ENCODE data around the gene CRX.
"Not testable (repeated sequence)": the region's sequence is repeated elsewhere in the genome, so short reads cannot be mapped to it uniquely, and the experiment has no call there.

Gene CRX

DNA sequence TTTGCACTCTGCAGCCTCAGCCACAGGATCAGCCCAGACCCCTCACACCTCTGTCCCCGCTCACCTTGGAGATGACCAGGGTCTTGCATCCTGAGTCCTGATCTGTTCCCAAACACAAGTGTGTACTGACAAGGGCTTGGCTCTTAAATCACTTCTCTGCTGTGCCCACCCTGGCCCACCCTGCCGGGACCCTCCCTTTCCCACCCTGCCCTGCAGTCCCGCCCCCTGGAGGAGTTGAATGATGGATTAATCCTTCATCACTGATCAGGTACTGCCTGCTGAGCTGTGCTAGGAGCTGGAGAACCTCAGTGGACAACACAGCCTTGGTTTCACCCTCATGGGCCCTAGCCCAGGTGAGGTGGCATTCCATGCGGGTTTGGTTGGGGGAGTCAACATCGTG, 17.3 kb upstream of the CRX start, which contains the start of gene TPRX1:
TSS of gene TPRX1 (minus strand) at position 101 of the 400 bp plus-strand sequence. CDS start at position 89, 12 bp downstream.
- DNase-seq, result not testable (repeated sequence)

DNA sequence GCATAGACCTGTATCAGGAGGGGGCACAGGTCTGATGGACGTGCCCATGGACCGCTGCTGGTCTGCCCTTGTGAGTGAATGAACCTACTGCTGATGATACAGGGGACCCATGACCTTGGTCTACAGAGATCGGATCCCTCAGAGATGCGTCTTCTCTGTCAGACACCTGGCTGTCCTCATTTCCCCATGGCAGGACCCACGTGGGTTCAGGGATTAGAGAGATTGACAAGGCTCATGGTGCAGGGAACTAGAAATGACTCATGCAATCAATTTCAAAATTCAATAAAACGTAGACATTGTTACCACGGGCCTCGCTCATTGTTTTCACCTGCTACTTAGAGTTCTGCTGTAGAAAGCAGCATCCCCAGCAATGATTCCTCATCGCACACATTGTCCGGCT, 16.4 kb upstream of the CRX start:
- DNase-seq, result no peak

DNA sequence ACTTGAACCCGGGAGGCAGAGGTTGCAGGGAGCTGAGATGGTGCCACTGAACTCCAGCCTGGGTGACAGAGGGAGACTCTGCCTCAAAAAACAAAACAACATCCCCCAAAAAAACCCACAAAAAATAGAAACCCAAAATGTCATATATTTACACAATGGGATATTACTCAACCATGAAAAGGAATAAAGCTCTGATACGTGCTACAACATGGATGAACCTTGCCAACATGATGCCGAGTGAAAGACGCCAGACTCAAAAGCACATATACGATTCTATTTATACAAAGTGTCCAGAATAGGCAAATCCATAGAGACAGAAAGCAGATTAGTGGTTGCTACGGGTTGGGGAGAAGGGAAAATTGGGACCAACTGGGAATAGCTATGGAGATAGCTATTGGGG, 15.3 kb upstream of the CRX start:
- DNase-seq, result no peak

DNA sequence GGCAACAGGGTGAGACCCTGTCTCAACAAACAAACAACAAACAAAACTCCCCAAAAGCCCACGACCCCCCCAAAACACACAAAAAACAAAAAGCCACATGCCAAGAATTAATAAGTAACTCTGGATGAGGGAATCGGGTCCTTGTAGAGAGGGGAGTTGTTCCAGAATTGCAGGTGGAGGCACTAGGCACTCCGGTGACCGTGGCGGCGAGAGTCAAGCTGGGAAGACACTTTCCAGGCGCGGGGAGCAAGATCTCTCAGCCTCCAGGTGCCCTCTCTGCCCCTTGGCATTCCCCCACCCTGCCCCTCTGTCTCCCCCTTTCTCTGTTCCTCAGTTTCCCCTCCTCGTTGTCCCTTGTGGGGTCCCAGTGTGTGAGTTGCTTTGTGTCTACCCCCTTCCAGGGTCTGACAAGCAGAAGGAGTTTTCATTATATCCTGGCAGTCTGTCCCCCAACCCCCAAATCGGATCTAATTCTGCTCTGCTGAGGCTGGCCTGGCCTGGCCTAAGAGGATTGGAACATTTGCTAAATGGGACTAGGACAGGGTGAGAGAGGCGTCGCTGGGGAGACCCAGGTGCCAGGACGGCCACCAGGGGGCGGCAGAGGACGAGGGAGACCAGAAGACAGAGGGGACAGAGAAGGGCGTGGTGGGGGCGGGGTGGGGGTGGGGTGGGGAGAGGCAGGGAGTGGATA, 8.3 kb upstream of the CRX start:
- peak; percentile 28 for DNase-seq

DNA sequence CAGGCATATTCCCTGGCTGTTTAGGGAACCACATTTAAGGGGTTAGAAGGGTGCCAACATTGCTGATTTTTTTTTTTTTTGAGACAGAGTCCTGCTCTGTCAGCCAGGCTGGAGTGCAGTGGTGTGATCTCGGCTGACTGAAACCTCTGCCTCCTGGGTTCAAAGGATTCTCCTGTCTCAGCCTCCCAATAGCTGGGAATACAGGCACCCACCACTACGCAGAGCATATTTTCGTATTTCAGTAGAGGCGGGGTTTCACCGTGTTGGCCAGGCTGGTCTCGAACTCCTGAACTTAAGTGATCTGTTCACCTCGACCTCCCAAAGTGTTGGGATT, 7.8 kb upstream of the CRX start:
- no peak for DNase-seq

DNA sequence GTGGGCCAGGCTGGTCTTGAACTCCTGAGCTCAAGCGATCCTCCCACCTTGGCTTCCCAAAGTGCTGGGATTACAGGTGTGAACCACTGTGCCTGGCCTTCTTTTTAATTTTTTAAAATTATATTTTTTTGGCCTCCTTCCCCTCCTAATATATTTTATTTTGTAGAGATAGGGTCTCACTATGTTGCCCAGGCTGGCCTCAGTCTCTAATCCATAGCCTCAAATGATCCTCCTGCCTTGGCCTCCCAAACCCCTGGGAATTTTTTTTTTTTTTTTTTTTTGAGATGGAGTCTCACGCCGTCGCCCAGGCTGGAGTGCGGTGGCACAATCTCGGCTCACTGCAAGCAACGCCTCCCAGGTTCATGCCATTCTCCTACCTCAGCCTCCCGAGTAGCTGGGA, 5.5 kb upstream of the CRX start:
- not testable (repeated sequence) for DNase-seq

DNA sequence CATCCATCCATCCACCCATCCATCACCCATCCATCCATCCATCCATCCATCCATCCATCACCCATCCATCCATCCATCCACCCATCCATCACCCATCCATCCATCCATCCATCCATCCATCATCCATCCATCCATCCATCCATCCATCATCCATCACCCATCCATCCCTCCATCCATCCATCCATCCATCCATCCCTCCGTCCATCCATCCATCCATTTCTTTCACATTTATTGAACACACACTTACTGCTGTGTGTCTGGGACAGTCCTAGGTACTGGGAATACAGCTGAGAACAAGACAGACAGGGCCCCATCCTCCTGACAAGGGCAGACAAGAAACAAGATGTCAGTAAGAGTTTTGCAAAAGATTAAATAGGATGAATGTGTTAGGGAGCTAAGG, 3.5 kb upstream of the CRX start:
- not testable (repeated sequence) for DNase-seq

DNA sequence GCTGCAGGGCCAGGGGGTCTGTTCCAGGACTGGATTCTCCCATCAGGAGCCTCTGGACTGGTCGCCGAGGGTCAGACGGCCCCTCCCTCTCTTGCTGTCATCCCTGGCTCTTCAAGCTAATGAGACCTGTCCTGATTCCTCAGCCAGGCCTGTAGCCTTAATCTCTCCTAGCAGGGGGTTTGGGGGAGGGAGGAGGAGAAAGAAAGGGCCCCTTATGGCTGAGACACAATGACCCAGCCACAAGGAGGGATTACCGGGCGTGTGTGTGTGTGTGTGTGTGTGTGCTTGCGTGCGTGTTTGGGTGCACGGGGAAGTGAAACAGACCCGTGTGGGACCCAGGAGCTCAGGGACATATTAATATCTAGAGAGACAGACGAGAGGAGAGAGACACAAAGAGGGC, 1.9 kb upstream of the CRX start:
- no peak for DNase-seq

DNA sequence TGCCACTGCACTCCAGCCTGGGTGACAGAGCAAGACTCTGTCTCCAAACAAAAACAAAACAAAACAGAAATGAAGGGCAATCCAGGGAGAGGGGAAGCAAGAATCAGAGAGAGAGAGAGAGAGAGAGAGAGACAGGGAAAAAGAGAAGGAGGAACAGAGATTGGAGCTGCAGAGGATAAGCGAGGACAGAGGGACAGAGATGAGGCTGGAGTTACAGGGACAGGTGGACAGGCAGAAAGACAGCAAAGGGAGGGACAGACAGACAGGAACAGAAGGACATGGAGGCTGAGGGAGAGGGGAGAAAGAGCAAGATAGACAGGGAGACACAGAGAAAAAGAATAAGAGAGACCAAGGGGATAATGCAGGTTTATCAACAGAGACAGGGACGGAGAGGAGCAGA, 1.3 kb upstream of the CRX start:
- DNase-seq, result no peak

DNA sequence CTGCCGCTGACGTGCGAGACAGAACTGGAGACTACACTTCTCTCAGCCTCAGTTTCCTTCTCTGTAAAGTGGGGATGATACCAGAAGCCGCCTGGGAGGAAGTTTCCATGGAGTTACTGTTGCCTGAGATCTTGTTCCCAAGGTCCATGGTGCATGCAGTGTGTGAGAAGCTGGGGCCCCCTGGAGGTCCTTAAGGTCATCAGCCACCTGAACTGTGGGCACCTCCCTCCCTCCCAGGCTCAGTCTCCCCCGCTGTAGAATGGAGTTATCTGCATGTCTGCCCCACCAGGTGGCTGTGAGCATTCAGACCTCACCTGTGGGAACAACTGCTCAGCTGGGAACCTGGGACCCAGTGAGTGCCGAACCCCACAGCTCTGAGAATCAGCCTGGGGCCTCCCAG, 2.7 kb downstream of the CRX start:
- DNase-seq, result no peak

DNA sequence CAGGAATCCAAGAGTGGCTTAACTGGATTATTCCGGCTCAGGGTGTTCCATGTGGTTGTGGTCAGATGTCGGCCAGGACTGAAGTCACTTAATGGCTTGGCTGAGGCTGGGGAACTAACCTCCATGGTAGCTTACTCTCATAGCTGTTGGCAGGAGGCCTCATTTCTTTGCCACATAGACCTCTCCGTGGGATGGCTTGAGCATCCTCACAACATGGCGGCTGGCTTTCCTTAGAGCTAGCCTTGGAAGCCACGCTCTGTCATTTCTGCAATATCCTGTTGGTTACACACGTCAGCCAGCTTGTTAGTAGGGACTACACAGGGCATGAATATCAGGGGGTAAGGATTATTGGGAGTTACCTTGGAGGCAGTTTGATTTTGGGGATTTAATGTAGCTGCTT, 5.1 kb downstream of the CRX start:
- DNase-seq, result no peak

DNA sequence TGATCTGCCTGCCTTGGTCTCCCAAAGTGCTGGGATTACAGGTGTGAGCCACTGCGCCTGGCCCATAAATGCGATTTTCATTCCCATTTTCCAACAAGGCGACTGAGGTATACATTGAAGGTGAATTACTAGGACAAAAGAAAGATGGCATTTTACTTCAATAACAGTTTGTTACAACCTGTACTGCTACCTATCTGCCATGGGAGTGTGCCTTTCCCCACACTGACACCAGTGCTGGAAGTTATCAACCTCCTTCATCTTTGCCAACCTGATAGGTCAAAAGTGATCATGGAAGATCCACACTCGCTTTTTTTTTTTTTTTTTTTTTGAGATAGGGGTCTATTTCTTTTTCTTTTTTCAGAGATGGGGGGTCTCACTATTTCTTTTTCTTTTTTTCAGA, 11.0 kb downstream of the CRX start:
- no peak for DNase-seq

DNA sequence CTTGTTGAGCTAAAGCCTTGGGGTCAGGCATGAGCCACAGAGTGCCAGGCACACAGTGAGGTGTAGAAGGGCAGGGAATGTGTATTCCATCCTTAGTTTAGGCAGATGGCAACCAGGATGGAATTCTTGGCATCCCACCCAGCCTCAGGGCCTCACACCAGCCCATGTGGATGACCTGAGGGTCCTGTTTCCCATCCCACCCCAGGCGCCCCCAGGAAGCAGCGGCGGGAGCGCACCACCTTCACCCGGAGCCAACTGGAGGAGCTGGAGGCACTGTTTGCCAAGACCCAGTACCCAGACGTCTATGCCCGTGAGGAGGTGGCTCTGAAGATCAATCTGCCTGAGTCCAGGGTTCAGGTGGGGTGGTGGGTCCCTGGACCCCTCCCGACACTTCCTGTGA, 14.3 kb downstream of the CRX start:
- no peak for DNase-seq

DNA sequence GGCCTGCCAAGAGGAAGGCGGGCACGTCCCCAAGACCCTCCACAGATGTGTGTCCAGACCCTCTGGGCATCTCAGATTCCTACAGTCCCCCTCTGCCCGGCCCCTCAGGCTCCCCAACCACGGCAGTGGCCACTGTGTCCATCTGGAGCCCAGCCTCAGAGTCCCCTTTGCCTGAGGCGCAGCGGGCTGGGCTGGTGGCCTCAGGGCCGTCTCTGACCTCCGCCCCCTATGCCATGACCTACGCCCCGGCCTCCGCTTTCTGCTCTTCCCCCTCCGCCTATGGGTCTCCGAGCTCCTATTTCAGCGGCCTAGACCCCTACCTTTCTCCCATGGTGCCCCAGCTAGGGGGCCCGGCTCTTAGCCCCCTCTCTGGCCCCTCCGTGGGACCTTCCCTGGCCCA, 17.7 kb downstream of the CRX start:
- DNase-seq, result no peak

DNA sequence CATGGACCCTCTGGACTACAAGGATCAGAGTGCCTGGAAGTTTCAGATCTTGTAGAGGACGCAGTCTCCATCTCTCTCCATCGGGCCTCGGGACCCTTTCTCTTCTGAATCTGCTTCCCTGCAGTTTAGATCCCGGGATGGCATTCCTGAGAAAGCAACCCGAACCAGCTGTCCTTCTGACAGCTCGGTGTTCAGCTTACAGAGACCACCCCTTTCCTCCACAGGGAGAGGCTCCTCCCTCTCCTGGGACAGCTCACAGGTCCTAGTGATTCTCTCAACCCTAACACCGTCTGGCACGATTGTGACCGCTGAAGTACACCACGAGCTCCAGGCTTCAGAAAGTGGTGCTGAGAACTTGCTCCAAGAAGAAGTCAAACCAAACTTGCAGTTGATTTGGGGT, 18.2 kb downstream of the CRX start:
- DNase-seq, result no peak

DNA sequence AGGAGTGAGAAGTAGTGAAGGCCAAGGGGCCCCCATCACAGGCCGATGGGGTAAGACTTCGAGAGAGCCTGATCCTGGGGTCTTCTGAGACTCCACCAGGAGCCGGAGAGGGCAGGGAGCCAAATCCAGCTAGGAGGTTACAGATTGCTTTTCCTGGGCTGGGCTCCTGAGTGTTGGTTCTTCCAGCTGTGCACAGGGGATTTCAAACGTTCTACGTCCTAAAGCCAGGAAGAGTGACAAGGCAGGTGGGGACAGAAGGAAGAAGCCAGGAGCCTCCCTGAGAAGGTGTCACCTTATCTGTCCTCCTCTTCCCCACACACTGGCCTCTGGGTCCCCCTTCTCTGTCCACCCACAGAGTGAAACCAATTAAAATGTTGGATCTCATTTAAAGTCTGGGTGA, 21.2 kb downstream of the CRX start:
- no peak for DNase-seq

DNA sequence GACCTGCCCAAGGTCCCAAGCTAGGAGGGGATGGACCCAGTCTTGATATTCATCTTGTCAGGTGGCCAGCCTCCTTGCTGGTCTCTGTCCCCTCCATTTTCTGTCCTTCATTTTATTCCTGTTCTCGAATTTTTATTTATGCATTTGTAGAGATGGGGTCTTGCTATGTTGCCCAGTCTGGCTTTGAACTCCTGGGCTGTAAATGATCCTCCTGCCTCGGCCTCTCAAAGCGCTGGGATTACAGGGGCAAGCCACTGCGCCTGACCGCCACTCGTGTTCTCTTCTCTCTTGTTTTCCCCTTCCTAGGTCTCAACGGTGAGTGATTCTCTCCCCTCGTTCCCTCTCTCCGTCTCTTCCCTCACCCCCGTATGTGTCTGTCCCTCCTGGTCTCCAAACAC, 26.7 kb downstream of the CRX start:
- no peak for DNase-seq

DNA sequence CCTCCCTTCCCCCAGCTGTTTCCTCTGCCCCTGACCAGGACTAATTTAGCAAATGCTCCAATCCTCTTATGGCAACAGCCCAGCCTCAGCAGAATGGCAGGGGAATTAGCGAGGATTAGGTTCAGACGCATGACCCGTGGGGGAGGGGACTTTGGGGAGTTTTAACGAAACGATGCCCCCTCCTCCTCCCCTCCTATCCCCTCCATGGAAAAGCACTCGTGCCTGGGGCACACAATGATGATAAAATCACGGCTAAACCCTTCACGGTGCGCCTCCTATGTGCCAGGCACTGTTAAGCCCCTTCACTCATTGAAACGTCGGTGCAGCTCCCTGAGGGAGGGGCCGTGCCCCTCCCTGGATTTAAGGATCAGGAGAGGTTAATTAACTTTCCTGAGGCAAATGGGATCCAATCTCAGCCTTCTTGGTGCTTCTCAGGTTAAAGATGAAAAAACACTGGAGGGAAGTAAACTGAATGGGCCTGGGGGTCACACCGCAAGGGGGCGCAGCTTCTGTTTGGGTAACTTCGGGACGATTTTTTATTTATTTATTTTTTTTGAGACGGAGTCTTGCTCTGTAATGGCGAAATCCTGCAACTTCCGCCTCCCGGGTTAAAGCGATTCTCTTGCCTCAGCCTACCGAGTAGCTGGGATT, 27.2 kb downstream of the CRX start:
- DNase-seq, result no peak

DNA sequence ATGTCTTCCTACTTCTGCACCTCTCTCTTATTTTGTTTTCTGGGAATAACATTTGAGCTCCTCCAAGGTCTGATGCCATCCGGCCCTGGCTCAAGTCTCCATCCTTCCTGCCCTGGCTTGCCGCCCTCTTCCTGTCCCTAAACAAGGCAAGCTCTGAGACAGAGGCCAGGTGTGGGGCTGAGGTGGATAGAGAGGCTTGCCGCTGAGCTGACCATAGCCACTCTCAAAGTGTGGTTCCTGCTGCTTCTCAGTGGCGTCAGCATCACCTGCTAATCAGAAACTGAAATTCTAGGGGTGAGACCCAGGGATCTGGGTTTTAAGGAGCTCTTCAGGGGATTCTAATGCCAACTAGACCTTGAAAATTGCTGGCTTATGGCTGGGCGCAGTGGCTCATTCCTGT, 31.3 kb downstream of the CRX start:
- DNase-seq, result no peak

DNA sequence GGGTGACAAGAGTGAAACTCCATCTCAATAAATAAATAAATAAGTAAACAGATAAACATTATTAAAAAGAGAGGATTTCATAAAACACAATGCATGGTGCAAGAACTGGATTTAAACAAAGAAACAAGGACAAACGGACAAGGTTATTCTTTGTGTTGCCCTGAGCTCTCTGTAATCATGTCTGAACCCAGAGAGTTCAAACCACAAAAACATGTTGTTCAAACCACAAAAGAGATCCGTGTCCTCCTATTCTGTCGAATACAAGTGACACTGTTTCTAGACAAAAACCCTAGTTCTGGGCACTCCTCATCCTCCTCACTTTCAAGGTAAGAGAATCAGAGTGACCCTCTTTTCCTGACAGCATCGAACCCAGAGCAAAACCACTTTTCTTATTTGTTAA, 32.7 kb downstream of the CRX start:
- DNase-seq, result no peak

DNA sequence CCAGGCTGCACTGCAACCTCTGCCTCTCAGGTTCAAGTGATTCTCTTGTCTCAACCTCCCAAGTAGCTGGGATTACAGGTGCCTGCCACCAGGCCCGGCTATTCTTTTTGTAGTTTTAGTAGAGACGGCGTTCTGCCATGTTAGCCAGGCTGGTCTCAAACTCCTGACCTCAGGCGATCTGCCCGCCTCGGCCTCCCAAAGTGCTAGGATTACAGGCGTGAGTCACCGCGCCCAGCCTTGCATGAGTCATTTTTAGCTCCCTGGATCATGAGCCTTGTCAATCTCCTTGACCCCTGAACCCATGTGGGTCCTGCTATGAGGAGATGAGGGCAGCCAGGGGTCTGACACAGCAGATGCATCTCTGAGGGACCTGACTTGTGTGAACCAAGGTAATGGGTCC, 36.5 kb downstream of the CRX start:
- not testable (repeated sequence) for DNase-seq

DNA sequence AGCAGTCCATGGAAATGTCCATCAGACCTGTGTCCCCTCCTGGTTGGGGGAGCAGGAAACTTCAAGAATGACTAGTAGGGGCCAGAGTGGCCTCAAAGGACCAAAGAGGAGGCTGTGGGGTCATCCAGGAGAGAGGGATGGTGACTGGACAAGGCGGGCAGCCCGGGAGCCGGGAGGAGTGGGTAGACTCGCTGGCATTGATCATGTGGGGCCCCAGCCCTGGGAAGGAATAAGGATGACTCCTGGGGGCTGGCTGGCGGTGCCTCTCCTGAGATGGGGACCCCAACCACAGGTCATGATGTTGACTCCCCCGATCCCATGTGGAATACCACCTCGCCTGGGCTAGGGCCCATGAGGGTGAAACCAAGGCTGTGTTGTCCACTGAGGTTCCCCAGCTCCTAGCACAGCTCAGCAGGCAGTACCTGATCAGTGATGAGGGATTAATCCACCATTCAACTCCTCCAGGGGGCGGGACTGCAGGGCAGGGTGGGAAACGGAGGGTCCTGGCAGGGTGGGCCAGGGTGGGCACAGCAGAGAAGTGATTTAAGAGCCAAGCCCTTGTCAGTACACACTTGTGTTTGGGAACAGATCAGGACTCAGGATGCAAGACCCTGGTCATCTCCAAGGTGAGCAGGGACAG, 37.0 kb downstream of the CRX start, which contains the start of gene TPRX2:
TSS of gene TPRX2 (plus strand) at position 590 of the 640 bp plus-strand sequence. CDS start at position 602, 12 bp downstream.
- DNase-seq, result not testable (repeated sequence)

DNA sequence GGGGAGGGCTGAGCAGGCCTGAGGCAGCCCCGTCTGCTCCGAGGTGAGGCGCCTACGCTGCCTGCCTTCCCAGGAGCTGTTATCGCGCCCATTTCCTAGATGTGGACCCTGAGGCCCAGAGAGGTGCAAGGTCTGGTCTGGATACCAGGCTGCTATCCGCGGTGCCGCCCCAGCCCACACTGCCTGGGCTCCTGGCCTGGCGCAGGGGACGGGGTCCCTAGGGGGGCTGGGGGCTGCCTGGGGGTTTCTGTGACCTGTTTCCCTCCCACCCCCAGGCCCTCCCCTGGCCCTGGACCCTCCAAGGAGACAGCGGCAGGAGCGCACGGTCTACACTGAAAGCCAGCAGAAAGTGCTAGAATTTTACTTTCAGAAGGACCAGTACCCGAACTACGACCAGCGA, 38.1 kb downstream of the CRX start:
- not testable (repeated sequence) for DNase-seq

DNA sequence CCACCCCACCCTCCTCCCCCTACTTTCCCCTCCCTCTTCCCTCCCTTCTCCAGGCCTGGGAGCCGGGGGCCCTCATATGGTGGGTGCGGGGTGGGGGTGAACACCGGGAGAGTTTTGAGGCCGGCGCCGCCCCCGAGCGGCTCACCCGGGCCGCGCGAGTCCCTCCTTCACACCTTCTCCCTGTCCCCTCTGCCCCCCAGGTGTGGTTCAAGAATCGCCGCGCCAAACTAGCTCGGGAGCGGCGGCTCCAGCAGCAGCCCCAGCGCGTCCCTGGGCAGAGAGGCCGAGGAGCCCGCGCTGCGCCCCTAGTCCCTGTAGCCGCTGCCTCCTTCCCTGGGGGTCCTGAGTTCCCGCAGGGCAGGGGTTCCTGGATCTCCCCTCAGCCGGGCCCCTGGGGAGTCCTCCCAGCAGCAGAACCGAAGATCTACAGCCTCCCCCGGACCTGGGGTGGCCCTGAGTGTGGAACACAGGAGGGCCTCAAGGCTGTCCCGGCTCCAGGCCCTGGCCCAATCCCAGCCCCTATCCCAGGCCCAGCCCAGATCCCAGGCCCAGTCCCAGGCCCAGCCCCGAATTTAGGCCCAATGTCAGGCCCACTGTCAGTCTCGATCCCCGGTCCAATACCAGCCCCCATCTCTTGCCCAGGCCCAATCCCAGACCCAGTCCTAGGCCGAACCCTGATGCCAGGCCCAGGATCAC, 39.0 kb downstream of the CRX start:
- DNase-seq, result no peak

Data from NCI-H187 treated with DMSO at 0.1 percent for 48 hours (cell line).